ENCODE measurements around the gene ALG3. TPM values are rescaled to one million over a fixed set of nuclear protein-coding genes. Genes with fewer than 3 reads are reported as not detected.

Gene ALG3
- total RNA-seq, 1 experiment from 2014 or later: 62.2 TPM

DNA sequence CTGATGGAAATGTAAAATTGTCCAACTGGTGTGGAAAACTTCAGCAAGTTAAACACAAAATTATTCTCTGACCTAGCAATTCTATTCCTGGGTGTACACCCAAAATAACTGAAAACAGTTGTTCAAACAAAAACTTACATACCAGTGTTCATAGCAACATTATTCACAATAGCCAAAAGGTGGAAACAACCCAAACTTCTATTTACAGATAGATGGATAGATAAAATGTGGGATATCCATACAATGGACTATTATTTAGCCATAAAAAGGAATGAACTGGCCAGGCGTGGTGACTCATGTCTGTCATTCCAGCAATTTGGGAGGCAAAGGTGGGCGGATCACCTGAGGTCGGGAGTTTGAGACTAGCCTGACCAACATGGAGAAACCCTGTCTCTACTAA, 26.2 kb downstream of the ALG3 start:
- Histone ChIP-seq H3K27ac (ENCODE audit: insufficient read length, low read depth, low read length) (no peak overlapping the region), H3K23ac (ENCODE audit: insufficient read length, low read depth, low read length) (no peak overlapping the region), H3T11ph (ENCODE audit: low read length) (no peak overlapping the region), H3K4me2 (ENCODE audit: insufficient read depth, insufficient read length, low read length) (no peak overlapping the region), H3K79me1 (ENCODE audit: insufficient read depth, low read depth, low read length, poor library complexity, severe bottlenecking) (no peaks in the 10 kb centered on the region), H2BK15ac (ENCODE audit: low read depth, low read length) (no peak overlapping the region), H3K14ac (ENCODE audit: insufficient read depth, low read length) (no peak overlapping the region), H2BK12ac (ENCODE audit: insufficient read length, low read depth, low read length) (no peak overlapping the region), H3K4ac (ENCODE audit: low read depth, low read length) (no peak overlapping the region), H3K79me2 (ENCODE audit: insufficient read depth, low read length) (no peaks in the 10 kb centered on the region), H3K9me3 (ENCODE audit: control insufficient read depth, low read depth, low read length) (no peaks in the 10 kb centered on the region), H3K27me3 (ENCODE audit: insufficient read depth, low read length) (no peaks in the 10 kb centered on the region), H3K4me1 (ENCODE audit: insufficient read depth, low read length) (no peaks in the 10 kb centered on the region), H2AFZ (ENCODE audit: low read length) (no peak overlapping the region), H2BK5ac (ENCODE audit: insufficient read length, low read length) (no peak overlapping the region), H4K8ac (replicated peaks; ENCODE audit: insufficient read length, low read depth, low read length) (no peak overlapping the region), H3K23me2 (ENCODE audit: insufficient read length, low read depth, low read length, poor library complexity, severe bottlenecking) (no peaks in the 10 kb centered on the region), H3K9ac (ENCODE audit: extremely low read depth, insufficient read length, low read length) (no peak overlapping the region), H3K56ac (ENCODE audit: insufficient read length, low read depth, low read length) (no peak overlapping the region), H2BK20ac (ENCODE audit: low read depth, low read length, poor library complexity, severe bottlenecking) (no peak overlapping the region), H4K20me1 (ENCODE audit: control insufficient read depth, insufficient read depth, insufficient read length) (no peaks in the 10 kb centered on the region), H2BK120ac (ENCODE audit: low read depth, low read length, poor library complexity, severe bottlenecking) (no peak overlapping the region), H3K18ac (ENCODE audit: insufficient read length, low read depth, low read length) (no peak overlapping the region), H2AK5ac (ENCODE audit: insufficient read length, low read length) (no peak overlapping the region), H4K91ac (ENCODE audit: insufficient read length, low read depth, low read length) (no peak overlapping the region), H4K5ac (ENCODE audit: insufficient read length, low read depth, low read length) (no peak overlapping the region)
- Mint-ChIP-seq H3K27ac (no peak overlapping the region), H3K27me3 (ENCODE audit: low read depth) (peaks cover 27% of the 10 kb centered on the region), H3K4me1 (no peaks in the 10 kb centered on the region), H3K9me3 (no peaks in the 10 kb centered on the region), H3K4me3 (no peak overlapping the region), H3K36me3 (ENCODE audit: insufficient read depth in 1 of 3, low read depth in 3 of 3) (no peaks in the 10 kb centered on the region)
- TF ChIP-seq, protein P1, sequence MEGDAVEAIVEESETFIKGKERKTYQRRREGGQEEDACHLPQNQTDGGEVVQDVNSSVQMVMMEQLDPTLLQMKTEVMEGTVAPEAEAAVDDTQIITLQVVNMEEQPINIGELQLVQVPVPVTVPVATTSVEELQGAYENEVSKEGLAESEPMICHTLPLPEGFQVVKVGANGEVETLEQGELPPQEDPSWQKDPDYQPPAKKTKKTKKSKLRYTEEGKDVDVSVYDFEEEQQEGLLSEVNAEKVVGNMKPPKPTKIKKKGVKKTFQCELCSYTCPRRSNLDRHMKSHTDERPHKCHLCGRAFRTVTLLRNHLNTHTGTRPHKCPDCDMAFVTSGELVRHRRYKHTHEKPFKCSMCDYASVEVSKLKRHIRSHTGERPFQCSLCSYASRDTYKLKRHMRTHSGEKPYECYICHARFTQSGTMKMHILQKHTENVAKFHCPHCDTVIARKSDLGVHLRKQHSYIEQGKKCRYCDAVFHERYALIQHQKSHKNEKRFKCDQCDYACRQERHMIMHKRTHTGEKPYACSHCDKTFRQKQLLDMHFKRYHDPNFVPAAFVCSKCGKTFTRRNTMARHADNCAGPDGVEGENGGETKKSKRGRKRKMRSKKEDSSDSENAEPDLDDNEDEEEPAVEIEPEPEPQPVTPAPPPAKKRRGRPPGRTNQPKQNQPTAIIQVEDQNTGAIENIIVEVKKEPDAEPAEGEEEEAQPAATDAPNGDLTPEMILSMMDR (conservative IDR thresholded peaks at IDR 0.05): no peak
- DNase-seq: no peak
- WGBS (ENCODE audit: extremely low coverage, insufficient read length, low lambda C conversion rate): no CpG with 5 or more reads among the region's 3 CpGs
